Astrocyte (in vitro differentiated cells and primary cell): ENCODE data around the gene TAF3.

ENCODE experiments used
- CTCF ChIP-seq: IDR thresholded peaks from 2 replicates; pipeline ENCODE4 v1.5.1; 2011; ENCODE audit warnings: low read depth, mild to moderate bottlenecking, inconsistent platforms, low read length, moderate library complexity; ENCODE audit not compliant: insufficient read depth
- EZH2 ChIP-seq: IDR thresholded peaks from 2 replicates; pipeline ENCODE4 v1.6.1; 2012; ENCODE audit warnings: mild to moderate bottlenecking, low read length, inconsistent platforms; ENCODE audit not compliant: insufficient read depth

- no peak for TF ChIP-seq CTCF
- no peak for TF ChIP-seq EZH2
Observed at GRCh38 chr10:7792541-7792940, 25.8 kb upstream of the TAF3 start.
